Right atrium auricular region (tissue), 2 donors: ENCODE results near the gene SPPL2B. TPM values are rescaled to one million over a fixed set of nuclear protein-coding genes. Genes with fewer than 3 reads are reported as not detected.

Experiments
- DNase-seq: peaks from one replicate; pipeline ENCODE4 v3.0.0-alpha.2; 2019; ENCODE audit warnings: low spot score
- H3K27ac ChIP-seq, 2 donors: fragments of 200-600 bp; sonication (generic); 1 replicate in 1 of 2; 2 replicates in 1 of 2; pipeline ENCODE4 v1.5.1; 2016 to 2019
- H3K27me3 ChIP-seq, 2 donors: fragments of 200-600 bp; sonication (generic); one replicate each; pipeline versions ENCODE4 v1.5.1 to v1.6.0; 2017 to 2019
- H3K36me3 ChIP-seq: fragments of 200-600 bp; sonication (generic); one replicate; pipeline ENCODE4 v1.5.1; 2016
- H3K4me1 ChIP-seq, 2 donors: fragments of 200-600 bp; sonication (generic); one replicate each; pipeline versions ENCODE4 v1.5.1 to v1.6.0; 2017 to 2019
- H3K4me3 ChIP-seq, 2 donors: fragments of 200-600 bp; sonication (generic); 1 replicate in 1 of 2; 2 replicates in 1 of 2; pipeline ENCODE4 v1.5.1; 2017 to 2019; ENCODE audit warnings: mild to moderate bottlenecking in 1 of 2, moderate library complexity in 1 of 2
- H3K9me3 ChIP-seq, 2 donors: fragments of 200-600 bp; sonication (generic); one replicate each; pipeline ENCODE4 v1.5.1; 2019
- CTCF ChIP-seq, 2 donors: fragments of 200-600 bp; sonication (generic); IDR thresholded peaks; one replicate each; pipeline ENCODE4 v1.5.1; 2019; ENCODE audit warnings: antibody characterized with exemption in 2 of 2
- total RNA-seq, 2 donors: library from RNA; depleted of rRNA; stranded (reverse); fragments of >200 nt; gene quantifications; one replicate each; pipeline ENCODE4 v1.1.0, GENCODE V29; 2016

The SPPL2B gene
- total RNA-seq, 2 donors from 2014 or later = 16.7 to 19.8 TPM

GRCh38 chr19:2363419-2363818 lies 34.9 kb downstream of the SPPL2B start:
- Histone ChIP-seq H3K36me3 (no peaks in the 10 kb centered on the region), H3K27me3 (peaks cover 0 to 7% of the 10 kb centered on the region in 2 donors), H3K27ac (no peak overlapping the region), H3K9me3 (no peaks in the 10 kb centered on the region), H3K4me1 (peaks cover 0 to 5% of the 10 kb centered on the region in 2 donors), H3K4me3 (no peak overlapping the region)
- no peak for TF ChIP-seq CTCF (IDR thresholded peaks at IDR 0.05)
- DNase-seq = no peak

DNA sequence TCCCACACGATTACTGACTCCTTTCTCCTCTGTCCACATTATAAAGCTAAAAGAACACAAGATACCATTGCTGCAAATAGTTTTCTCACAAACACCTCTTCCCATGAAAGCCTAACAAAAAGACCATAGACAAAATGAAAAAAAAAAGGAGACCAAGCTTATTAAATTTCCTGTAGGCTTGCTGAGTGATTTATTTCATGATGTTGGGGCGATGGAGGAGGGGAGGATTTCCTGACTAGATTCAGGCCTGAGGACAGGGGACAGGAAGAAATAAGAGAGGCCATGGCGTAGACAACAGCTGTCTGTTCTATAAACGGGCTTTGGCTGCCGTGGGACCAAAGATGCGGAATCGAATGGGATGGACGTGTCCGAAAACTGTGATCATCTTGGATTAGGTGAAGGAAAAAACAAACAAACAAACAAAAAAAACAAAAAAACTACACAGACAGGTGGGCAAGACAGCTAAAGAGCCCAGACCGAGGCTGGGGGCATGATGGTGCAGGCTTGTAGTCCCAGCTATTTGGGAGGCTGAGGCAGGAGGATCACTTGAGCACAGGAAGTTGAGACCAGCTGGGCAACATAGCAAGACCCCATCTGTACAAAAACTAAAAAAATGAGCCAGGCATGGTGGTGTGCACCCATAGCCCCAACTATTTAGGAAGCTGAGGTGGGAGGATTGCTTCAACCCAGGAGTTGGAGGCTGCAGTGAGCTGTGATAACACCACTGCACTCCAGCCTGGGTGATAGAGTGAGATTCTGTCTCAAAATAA lies 36.9 kb downstream of the SPPL2B start:
- H3K27ac ChIP-seq = no peak overlapping the region
- H3K4me3 ChIP-seq = no peak overlapping the region
- H3K36me3 ChIP-seq = no peaks in the 10 kb centered on the region
- H3K27me3 ChIP-seq = peaks cover 0 to 7% of the 10 kb centered on the region in 2 donors
- peaks cover 0 to 2% of the 10 kb centered on the region in 2 donors for H3K4me1 ChIP-seq
- TF ChIP-seq CTCF (IDR thresholded peaks at IDR 0.05) = no peak
- DNase-seq = no peak
- H3K9me3 ChIP-seq = peaks cover 0 to 8% of the 10 kb centered on the region in 2 donors

- no peak for TF ChIP-seq CTCF (IDR thresholded peaks at IDR 0.05)
- H3K27me3 ChIP-seq = no peaks in the 10 kb centered on the region
Measured at GRCh38 chr19:2371656-2372055, 43.2 kb downstream of the SPPL2B start.

GRCh38 chr19:2372076-2372612 lies 43.7 kb downstream of the SPPL2B start:
- H3K9me3 ChIP-seq = peaks cover 0 to 8% of the 10 kb centered on the region in 2 donors
- no peak for DNase-seq
- H3K27ac ChIP-seq = no peak overlapping the region
- H3K36me3 ChIP-seq = no peaks in the 10 kb centered on the region
- H3K4me3 ChIP-seq = no peak overlapping the region
- no peak for TF ChIP-seq CTCF (IDR thresholded peaks at IDR 0.05)
- H3K4me1 ChIP-seq = no peaks in the 10 kb centered on the region
- no peaks in the 10 kb centered on the region for H3K27me3 ChIP-seq

More at GRCh38 chr19:2371656-2372055, 43.2 kb downstream of the SPPL2B start:
- DNase-seq = no peak
- Histone ChIP-seq H3K4me3 (no peak overlapping the region), H3K36me3 (no peaks in the 10 kb centered on the region), H3K27ac (no peak overlapping the region), H3K4me1 (no peaks in the 10 kb centered on the region), H3K9me3 (peaks cover 0 to 8% of the 10 kb centered on the region in 2 donors)

DNA sequence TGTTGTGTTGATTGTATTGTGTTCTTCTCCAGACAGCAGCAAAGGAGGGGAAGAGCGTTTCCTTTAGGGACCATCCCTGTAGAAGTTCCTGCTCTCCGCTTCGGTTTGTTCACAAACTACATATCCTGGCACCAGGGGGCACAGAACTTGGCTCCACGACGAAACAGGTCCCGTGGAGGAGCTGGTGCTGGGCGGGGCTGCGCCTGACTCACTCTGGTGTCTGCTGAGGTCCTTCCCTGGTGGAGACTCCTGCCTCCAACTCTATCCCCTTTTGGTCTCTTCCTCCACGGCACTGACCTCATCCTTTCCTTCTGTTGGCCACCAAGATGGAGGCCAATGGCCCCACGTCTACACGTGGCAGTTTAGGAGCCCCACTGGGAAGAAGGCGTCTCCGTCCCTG lies 46.3 kb downstream of the SPPL2B start:
- peaks cover 0 to 1% of the 10 kb centered on the region in 2 donors for H3K9me3 ChIP-seq
- DNase-seq = no peak
- TF ChIP-seq CTCF (IDR thresholded peaks at IDR 0.05) = no peak
- H3K36me3 ChIP-seq = no peaks in the 10 kb centered on the region
- H3K4me1 ChIP-seq = no peaks in the 10 kb centered on the region
- H3K27me3 ChIP-seq = no peaks in the 10 kb centered on the region
- H3K4me3 ChIP-seq = no peak overlapping the region
- H3K27ac ChIP-seq = no peak overlapping the region
